Small intestine (tissue), 7 donors: Measurements from ENCODE around the gene CELF1. TPM values are rescaled to one million over a fixed set of nuclear protein-coding genes. Genes with fewer than 3 reads are reported as not detected.

ENCODE experiments used
- DNase-seq, 2 donors: peaks; one replicate each; pipeline versions ENCODE4 v3.0.0 to v3.0.0-alpha.2; 2013
- FAIRE-seq: peaks from 2 replicates; lab custom pipeline; 2012; peaks lifted over from hg19 to GRCh38; lab: Jason Lieb, UNC
- H3K27ac ChIP-seq, 3 donors: one replicate each; pipeline ENCODE4 v1.5.1; 2013; ENCODE audit warnings: low read length in 2 of 3, mild to moderate bottlenecking in 2 of 3, control low read depth in 1 of 3, inconsistent platforms in 1 of 3, low read depth in 1 of 3, moderate library complexity in 1 of 3
- H3K27me3 ChIP-seq, 3 donors: one replicate each; pipeline ENCODE4 v1.6.1; 2013; ENCODE audit warnings: low read length in 3 of 3, inconsistent platforms in 1 of 3; ENCODE audit not compliant: control insufficient read depth in 3 of 3, insufficient read depth in 3 of 3
- H3K36me3 ChIP-seq, 3 donors: one replicate each; pipeline ENCODE4 v1.6.1; 2013; ENCODE audit warnings: low read length in 3 of 3, inconsistent platforms in 1 of 3, low read depth in 1 of 3, mild to moderate bottlenecking in 1 of 3, moderate library complexity in 1 of 3; ENCODE audit not compliant: control insufficient read depth in 3 of 3, insufficient read depth in 2 of 3
- H3K4me1 ChIP-seq, 3 donors: one replicate each; pipeline ENCODE4 v1.6.1; 2013; ENCODE audit warnings: low read length in 2 of 3, inconsistent platforms in 1 of 3, low read depth in 1 of 3, mild to moderate bottlenecking in 1 of 3, moderate library complexity in 1 of 3; ENCODE audit not compliant: control insufficient read depth in 3 of 3, insufficient read depth in 2 of 3
- H3K4me3 ChIP-seq, 3 donors: one replicate each; pipeline ENCODE4 v1.5.1; 2013; ENCODE audit warnings: low read length in 3 of 3, control low read depth in 1 of 3, inconsistent platforms in 1 of 3, low read depth in 1 of 3, mild to moderate bottlenecking in 1 of 3, moderate library complexity in 1 of 3
- H3K9me3 ChIP-seq, 2 donors: one replicate each; pipeline ENCODE4 v1.6.1; 2013; ENCODE audit warnings: low read depth in 1 of 2, low read length in 1 of 2; ENCODE audit not compliant: control insufficient read depth in 2 of 2, insufficient read depth in 1 of 2
- WGBS, 3 donors: extraction: QIAGEN DNeasy Blood & Tissue Kit; methylation state at CpG; one replicate each; pipeline ENCODE4 v1.1.7; 2013; 5-methylcytosine and 5-hydroxymethylcytosine counted together
- polyA plus RNA-seq, 4 donors: library from polyadenylated mRNA; stranded (reverse) in 3 of 4; unstranded in 1 of 4; fragments of 200-250 nt in 3 of 4; fragments of 120-200 nt in 1 of 4; gene quantifications; one replicate each; pipeline versions ENCODE4 v1.2.1 to v1.2.3, GENCODE V29; 2013
- donor health status: healthy with polysubstance abuse.
- donor health status: control.
- donor health status: control.
- donor health status: Bipolar disorder and iron deficiency.
- donor health status: healthy.

Gene CELF1
- polyA plus RNA-seq, 4 donors: 16.5 to 69.5 (median 27.0) TPM

- FAIRE-seq: no peak
- WGBS, 3 donors: 81 to 89% (median 84%) methylated on average over 9 of the region's 9 CpGs
- Histone ChIP-seq H3K27ac (no peak overlapping the region), H3K27me3 (no peaks in the 10 kb centered on the region), H3K9me3 (no peaks in the 10 kb centered on the region), H3K4me3 (no peak overlapping the region), H3K4me1 (no peaks in the 10 kb centered on the region), H3K36me3 (no peaks in the 10 kb centered on the region)
- no peak for DNase-seq
Measured at GRCh38 chr11:47431356-47432083, 121.4 kb downstream of the CELF1 start.

- 22 to 43% (median 22%) methylated on average over 5 of the region's 5 CpGs for WGBS, 3 donors
Measured at GRCh38 chr11:47430524-47430923, 122.4 kb downstream of the CELF1 start.

GRCh38 chr11:47426062-47426956 is 126.6 kb downstream of the CELF1 start, which contains the start of gene PSMC3:
PSMC3 (minus strand) TSS chr11:47426439; CDS start chr11:47426279, 160 bp downstream.
- peaks cover 0 to 9% (median 3%) of the 10 kb centered on the region in 3 donors for H3K4me1 ChIP-seq
- FAIRE-seq (no peak), DNase-seq (peak; percentile 99)
- H3K27ac ChIP-seq: peak within 1 kb of the TSS; percentile 57 to 95 (median 68)
- no peaks in the 10 kb centered on the region for H3K27me3 ChIP-seq
- WGBS, 3 donors: 0% methylated on average over 59 to 62 of the region's 62 CpGs
- peaks cover 6 to 36% (median 7%) of the 10 kb centered on the region in 3 donors for H3K36me3 ChIP-seq
- H3K4me3 ChIP-seq: peak within 1 kb of the TSS; percentile 74 to 99 (median 93)
- no peaks in the 10 kb centered on the region for H3K9me3 ChIP-seq

More at GRCh38 chr11:47430524-47430923, 122.4 kb downstream of the CELF1 start:
- H3K9me3 ChIP-seq: no peaks in the 10 kb centered on the region
- H3K27ac ChIP-seq: no peak overlapping the region
- no peaks in the 10 kb centered on the region for H3K36me3 ChIP-seq
- no peaks in the 10 kb centered on the region for H3K27me3 ChIP-seq
- DNase-seq: peak in 1 of 2 donors; percentile 8
- no peak for FAIRE-seq
- H3K4me3 ChIP-seq: no peak overlapping the region
- peaks cover 0 to under 1% (median 0%) of the 10 kb centered on the region in 3 donors for H3K4me1 ChIP-seq

GRCh38 chr11:47425611-47426010 is 127.3 kb downstream of the CELF1 start:
- H3K27me3 ChIP-seq: no peaks in the 10 kb centered on the region
- 0% methylated on average over 14 of the region's 14 CpGs for WGBS, 3 donors
- FAIRE-seq: no peak
- peaks cover 7 to 43% (median 8%) of the 10 kb centered on the region in 3 donors for H3K36me3 ChIP-seq
- H3K4me1 ChIP-seq: peaks cover 0 to 9% (median 3%) of the 10 kb centered on the region in 3 donors
- no peak for DNase-seq
- H3K9me3 ChIP-seq: no peaks in the 10 kb centered on the region
- H3K4me3 ChIP-seq: peak overlapping the region; percentile 74 to 99 (median 93)
- H3K27ac ChIP-seq: peak overlapping the region in 2 of 3 donors; percentile 51 to 95

GRCh38 chr11:47418454-47419259 is 134.3 kb downstream of the CELF1 start:
- H3K36me3 ChIP-seq: peaks cover 12 to 88% (median 25%) of the 10 kb centered on the region in 3 donors

GRCh38 chr11:47417712-47418111 is 135.2 kb downstream of the CELF1 start:
- WGBS, 3 donors: 89 to 90% (median 89%) methylated on average over 6 of the region's 6 CpGs
- DNase-seq: no peak

More at GRCh38 chr11:47418454-47419259, 134.3 kb downstream of the CELF1 start:
- Histone ChIP-seq H3K27me3 (no peaks in the 10 kb centered on the region), H3K9me3 (no peaks in the 10 kb centered on the region), H3K4me3 (no peak overlapping the region), H3K27ac (no peak overlapping the region), H3K4me1 (no peaks in the 10 kb centered on the region)
- WGBS, 3 donors: 85 to 87% (median 87%) methylated on average over 23 of the region's 23 CpGs
- no peak for FAIRE-seq
- DNase-seq: no peak

GRCh38 chr11:47415949-47416472 is 136.9 kb downstream of the CELF1 start:
- 29 to 39% (median 32%) methylated on average over 13 of the region's 13 CpGs for WGBS, 3 donors
- no peak for FAIRE-seq

More at GRCh38 chr11:47417712-47418111, 135.2 kb downstream of the CELF1 start:
- no peak overlapping the region for H3K27ac ChIP-seq
- H3K27me3 ChIP-seq: no peaks in the 10 kb centered on the region
- peaks cover 12 to 85% (median 23%) of the 10 kb centered on the region in 3 donors for H3K36me3 ChIP-seq
- no peaks in the 10 kb centered on the region for H3K9me3 ChIP-seq
- no peak for FAIRE-seq
- H3K4me1 ChIP-seq: no peaks in the 10 kb centered on the region
- H3K4me3 ChIP-seq: no peak overlapping the region

More at GRCh38 chr11:47415949-47416472, 136.9 kb downstream of the CELF1 start:
- H3K4me1 ChIP-seq: no peaks in the 10 kb centered on the region
- no peaks in the 10 kb centered on the region for H3K9me3 ChIP-seq
- DNase-seq: peak in 1 of 2 donors; percentile 50
- H3K27me3 ChIP-seq: no peaks in the 10 kb centered on the region
- H3K36me3 ChIP-seq: peaks cover 9 to 83% (median 18%) of the 10 kb centered on the region in 3 donors
- no peak overlapping the region for H3K4me3 ChIP-seq
- H3K27ac ChIP-seq: peak overlapping the region in 2 of 3 donors; percentile 69 to 83
